Measurements from ENCODE around the gene SHF.

GRCh38 chr15:45221967-45222366, 34.2 kb upstream of the SHF start:
- TF ChIP-seq EZH2phosphoT487 (IDR thresholded peaks at IDR 0.05; ENCODE audit: insufficient read depth, low read depth) (no peak), EZH2 (IDR thresholded peaks at IDR 0.05; ENCODE audit: insufficient read depth, poor library complexity, severe bottlenecking) (no peak)
